ENCODE data around the gene ICA1. TPM values are rescaled to one million over a fixed set of nuclear protein-coding genes. Genes with fewer than 3 reads are reported as not detected.

The ICA1 gene
- total RNA-seq, 1 experiment from 2014 or later, result 3.2 TPM

GRCh38 chr7:8119262-8119661 is 142.7 kb downstream of the ICA1 start:
- no peaks in the 10 kb centered on the region for H3K79me2 ChIP-seq (ENCODE audit: low read length)
- POLR2A ChIA-PET (ENCODE audit: unreplicated experiment), result no interaction called here
- H3K4me2 ChIP-seq (ENCODE audit: low read length), result no peak overlapping the region
- no peak for DNase-seq
- no peak overlapping the region for H3K4me3 ChIP-seq (ENCODE audit: low read length)
- H2AFZ ChIP-seq (ENCODE audit: low read length), result no peak overlapping the region
- intact Hi-C loops (cut with micrococcal nuclease), result no loop called here
- no peak for TF ChIP-seq CTCF (conservative IDR thresholded peaks at IDR 0.05; ENCODE audit: low read depth, low read length)
- TF ChIP-seq EZH2 (IDR thresholded peaks at IDR 0.05; ENCODE audit: low read length, unreplicated experiment), result no peak
- no peak for TF ChIP-seq EZH2phosphoT487 (IDR thresholded peaks at IDR 0.05; ENCODE audit: borderline replicate concordance, low read length)
- H3K9me2 ChIP-seq (replicated peaks; ENCODE audit: low read length), result no peaks in the 10 kb centered on the region
- no peaks in the 10 kb centered on the region for H3K9me3 ChIP-seq (ENCODE audit: low read length)
- no peak for ATAC-seq
- H3K9ac ChIP-seq (ENCODE audit: low read length), result no peak overlapping the region
- no peaks in the 10 kb centered on the region for H3K36me3 ChIP-seq (ENCODE audit: low read depth, low read length)
- no peaks in the 10 kb centered on the region for H4K20me1 ChIP-seq (ENCODE audit: low read length)
- H3K27me3 ChIP-seq (ENCODE audit: low read length), result no peaks in the 10 kb centered on the region
- CTCF ChIA-PET, result no interaction called here
- H3K4me1 ChIP-seq (ENCODE audit: insufficient read depth, low read length), result no peaks in the 10 kb centered on the region
- no peak overlapping the region for H3K27ac ChIP-seq (ENCODE audit: low read length)
- H3F3A ChIP-seq (ENCODE audit: low read length, unreplicated experiment), result no peaks in the 10 kb centered on the region
- no TSS peak for BruUV-seq (replicated peaks)

- Histone ChIP-seq H4K20me1 (ENCODE audit: low read length) (no peaks in the 10 kb centered on the region), H3K4me2 (ENCODE audit: low read length) (no peak overlapping the region), H3K36me3 (ENCODE audit: low read depth, low read length) (no peaks in the 10 kb centered on the region), H3F3A (ENCODE audit: low read length, unreplicated experiment) (no peaks in the 10 kb centered on the region), H3K27ac (ENCODE audit: low read length) (no peak overlapping the region), H3K9ac (ENCODE audit: low read length) (no peak overlapping the region), H3K79me2 (ENCODE audit: low read length) (no peaks in the 10 kb centered on the region), H3K4me3 (ENCODE audit: low read length) (no peak overlapping the region), H3K9me2 (replicated peaks; ENCODE audit: low read length) (no peaks in the 10 kb centered on the region), H3K4me1 (ENCODE audit: insufficient read depth, low read length) (no peaks in the 10 kb centered on the region), H2AFZ (ENCODE audit: low read length) (no peak overlapping the region), H3K27me3 (ENCODE audit: low read length) (no peaks in the 10 kb centered on the region), H3K9me3 (ENCODE audit: low read length) (no peaks in the 10 kb centered on the region)
- BruUV-seq (replicated peaks), result no TSS peak
- no peak for DNase-seq
- TF ChIP-seq EZH2 (IDR thresholded peaks at IDR 0.05; ENCODE audit: low read length, unreplicated experiment) (no peak), CTCF (conservative IDR thresholded peaks at IDR 0.05; ENCODE audit: low read depth, low read length) (no peak), EZH2phosphoT487 (IDR thresholded peaks at IDR 0.05; ENCODE audit: borderline replicate concordance, low read length) (no peak)
- intact Hi-C loops (cut with micrococcal nuclease), result no loop called here
- ATAC-seq, result no peak; the same call in 1 of the 2 replicates
- ChIA-PET CTCF (no interaction called here), POLR2A (ENCODE audit: unreplicated experiment) (no interaction called here)
These were observed 144.8 kb downstream of the ICA1 start for GRCh38 chr7:8117195-8117594.

GRCh38 chr7:8115547-8116402 is 146.2 kb downstream of the ICA1 start:
- Histone ChIP-seq H3K36me3 (ENCODE audit: low read depth, low read length) (no peaks in the 10 kb centered on the region), H3F3A (ENCODE audit: low read length, unreplicated experiment) (no peaks in the 10 kb centered on the region), H2AFZ (ENCODE audit: low read length) (no peak overlapping the region), H3K4me2 (ENCODE audit: low read length) (no peak overlapping the region), H3K79me2 (ENCODE audit: low read length) (no peaks in the 10 kb centered on the region), H3K9me2 (replicated peaks; ENCODE audit: low read length) (no peaks in the 10 kb centered on the region), H3K4me3 (ENCODE audit: low read length) (no peak overlapping the region), H3K27me3 (ENCODE audit: low read length) (no peaks in the 10 kb centered on the region), H3K4me1 (ENCODE audit: insufficient read depth, low read length) (no peaks in the 10 kb centered on the region), H3K9ac (ENCODE audit: low read length) (no peak overlapping the region), H3K9me3 (ENCODE audit: low read length) (no peaks in the 10 kb centered on the region), H3K27ac (ENCODE audit: low read length) (no peak overlapping the region), H4K20me1 (ENCODE audit: low read length) (no peaks in the 10 kb centered on the region)
- DNase-seq (no peak), ATAC-seq (no peak)
- BruUV-seq (replicated peaks), result no TSS peak
- ChIA-PET POLR2A (ENCODE audit: unreplicated experiment) (no interaction called here), CTCF (no interaction called here)
- no peak for TF ChIP-seq EZH2phosphoT487 (IDR thresholded peaks at IDR 0.05; ENCODE audit: borderline replicate concordance, low read length)
- TF ChIP-seq CTCF (conservative IDR thresholded peaks at IDR 0.05; ENCODE audit: low read depth, low read length), result no peak
- no peak for TF ChIP-seq EZH2 (IDR thresholded peaks at IDR 0.05; ENCODE audit: low read length, unreplicated experiment)
- intact Hi-C loops (cut with micrococcal nuclease), result no loop called here

Data from PC-3 (cell line).